H1 (cell line): ENCODE measurements around the gene AK5. TPM values are rescaled to one million over a fixed set of nuclear protein-coding genes. Genes with fewer than 3 reads are reported as not detected.

Source experiments
- CTCF ChIA-PET: fragments of 300-600 bp; sonication (Branson Sonifier 250); formaldehyde crosslinking; loops from one replicate; lab custom pipeline; 2021; ENCODE audit not compliant: partially characterized antibody; lab: Charles Lee
- POLR2A ChIA-PET: fragments of 300-600 bp; sonication (Branson Sonifier 250); formaldehyde crosslinking; loops from one replicate; lab custom pipeline; 2021; ENCODE audit warnings: inconsistent platforms; ENCODE audit not compliant: partially characterized antibody; lab: Charles Lee
- DNase-seq, 2 experiments: peaks; one replicate each; pipeline versions ENCODE4 v3.0.0 to v3.0.0-alpha.2; 2010 to 2022; ENCODE audit warnings: low spot score in 2 of 2, low read depth in 1 of 2, mixed read lengths in 1 of 2
- FAIRE-seq: peaks from 2 replicates; lab custom pipeline; 2011; peaks lifted over from hg19 to GRCh38; lab: Jason Lieb, UNC
- H2AFZ ChIP-seq: 2 replicates; pipeline ENCODE4 v1.8.1; 2012; ENCODE audit warnings: low read length, inconsistent platforms
- H2AK5ac ChIP-seq: 2 replicates; pipeline ENCODE4 v1.6.1; 2013; ENCODE audit warnings: low read depth, low read length
- H2BK120ac ChIP-seq: replicated peaks from 2 replicates; pipeline ENCODE3; 2013; ENCODE audit warnings: low read depth, low read length, inconsistent platforms
- H2BK12ac ChIP-seq: 2 replicates; pipeline ENCODE4 v1.6.1; 2013; ENCODE audit warnings: low read depth, low read length
- H2BK15ac ChIP-seq: 2 replicates; pipeline ENCODE4 v1.6.1; 2013; ENCODE audit warnings: low read length
- H2BK20ac ChIP-seq: 2 replicates; pipeline ENCODE4 v1.6.1; 2013; ENCODE audit warnings: low read length
- H2BK5ac ChIP-seq: 2 replicates; pipeline ENCODE4 v1.6.1; 2013; ENCODE audit warnings: low read depth, low read length
- H3K14ac ChIP-seq: 2 replicates; pipeline ENCODE4 v1.6.1; 2013; ENCODE audit warnings: inconsistent platforms; ENCODE audit not compliant: insufficient read length
- H3K18ac ChIP-seq: 2 replicates; pipeline ENCODE4 v1.6.1; 2013; ENCODE audit warnings: low read length; ENCODE audit errors: extremely low read depth
- H3K23ac ChIP-seq: 2 replicates; pipeline ENCODE4 v1.6.1; 2013; ENCODE audit warnings: inconsistent platforms; ENCODE audit not compliant: insufficient read length
- H3K23me2 ChIP-seq: 2 replicates; pipeline ENCODE4 v1.6.1; 2013; ENCODE audit warnings: low read depth, low read length
- H3K27ac ChIP-seq: 2 replicates; pipeline ENCODE4 v1.6.1; 2011; ENCODE audit warnings: low read depth, low read length, inconsistent platforms
- H3K27me3 ChIP-seq, 4 experiments: replicated peaks in 1 of 4; 1 replicate in 1 of 4; 2 replicates in 3 of 4; pipeline versions ENCODE4 v1.6.1 to v1.8.1; 2011 to 2013; ENCODE audit warnings: low read length in 3 of 4, mild to moderate bottlenecking in 3 of 4, inconsistent platforms in 2 of 4, mixed read lengths in 2 of 4, moderate library complexity in 1 of 4; ENCODE audit not compliant: control insufficient read depth in 3 of 4, insufficient read depth in 3 of 4; ENCODE audit errors: extremely low read depth in 1 of 4
- H3K36me3 ChIP-seq, 4 experiments: 2 replicates each; pipeline versions ENCODE4 v1.6.1 to v1.8.1; 2011 to 2013; ENCODE audit warnings: mild to moderate bottlenecking in 4 of 4, low read length in 3 of 4, moderate library complexity in 2 of 4, control low read depth in 1 of 4, inconsistent platforms in 1 of 4; ENCODE audit not compliant: insufficient read depth in 4 of 4, control insufficient read depth in 2 of 4
- H3K4ac ChIP-seq: replicated peaks from 2 replicates; pipeline ENCODE3; 2013; ENCODE audit warnings: low read length, low read depth, mixed read lengths, inconsistent platforms; ENCODE audit not compliant: insufficient read length
- H3K4me1 ChIP-seq, 4 experiments: replicated peaks in 1 of 4; 1 replicate in 1 of 4; 2 replicates in 3 of 4; pipeline versions ENCODE4 v1.6.1 to v1.8.1; 2011 to 2013; ENCODE audit warnings: low read length in 3 of 4, inconsistent platforms in 2 of 4, mixed read lengths in 1 of 4; ENCODE audit not compliant: insufficient read depth in 4 of 4, control insufficient read depth in 3 of 4
- H3K4me2 ChIP-seq, 2 experiments: 2 replicates each; pipeline versions ENCODE4 v1.6.1 to v1.8.1; 2011 to 2013; ENCODE audit warnings: low read depth in 2 of 2, low read length in 2 of 2, control low read depth in 1 of 2, inconsistent platforms in 1 of 2, mild to moderate bottlenecking in 1 of 2; ENCODE audit not compliant: insufficient read depth in 1 of 2
- H3K4me3 ChIP-seq, 4 experiments: fragments of 200-600, 300-600 bp in 1 of 4; sonication (generic), shearing (Covaris generic), sonication (Bioruptor Twin) in 1 of 4; 2 replicates each; pipeline versions ENCODE4 v1.5.1 to v1.8.1; 2011 to 2016; ENCODE audit warnings: low read length in 4 of 4, low read depth in 3 of 4, control low read depth in 2 of 4, inconsistent platforms in 2 of 4, mild to moderate bottlenecking in 2 of 4, mixed read lengths in 1 of 4, moderate library complexity in 1 of 4; ENCODE audit not compliant: insufficient read depth in 2 of 4; ENCODE audit errors: extremely low read depth in 1 of 4
- H3K56ac ChIP-seq: replicated peaks from 2 replicates; pipeline ENCODE3; 2013; ENCODE audit warnings: low read depth, mild to moderate bottlenecking, mixed read lengths, low read length, inconsistent platforms; ENCODE audit not compliant: insufficient read length
- H3K79me1 ChIP-seq: 2 replicates; pipeline ENCODE4 v1.6.1; 2013; ENCODE audit warnings: low read depth, low read length, control low read depth
- H3K79me2 ChIP-seq, 2 experiments: 2 replicates each; pipeline versions ENCODE4 v1.6.1 to v1.8.1; 2012 to 2013; ENCODE audit warnings: low read length in 2 of 2, mild to moderate bottlenecking in 2 of 2, inconsistent platforms in 1 of 2; ENCODE audit not compliant: insufficient read depth in 2 of 2, control insufficient read depth in 1 of 2
- H3K9ac ChIP-seq, 4 experiments: replicated peaks in 1 of 4; 1 replicate in 1 of 4; 2 replicates in 3 of 4; pipeline versions ENCODE4 v1.6.1 to v1.8.1; 2011 to 2013; ENCODE audit warnings: low read depth in 3 of 4, low read length in 3 of 4, control low read depth in 2 of 4, mild to moderate bottlenecking in 2 of 4, moderate library complexity in 2 of 4, inconsistent platforms in 1 of 4; ENCODE audit errors: extremely low read depth in 1 of 4
- H3K9me3 ChIP-seq, 2 experiments: 2 replicates each; pipeline versions ENCODE4 v1.6.1 to v1.8.1; 2012 to 2013; ENCODE audit warnings: mild to moderate bottlenecking in 2 of 2, moderate library complexity in 2 of 2, control low read depth in 1 of 2, inconsistent platforms in 1 of 2, low read depth in 1 of 2, low read length in 1 of 2, mixed read lengths in 1 of 2; ENCODE audit not compliant: insufficient read depth in 2 of 2
- H4K20me1 ChIP-seq, 2 experiments: replicated peaks in 1 of 2; 2 replicates each; pipeline versions ENCODE3 to v1.8.1; 2011 to 2013; ENCODE audit warnings: inconsistent platforms in 2 of 2, low read length in 2 of 2, mild to moderate bottlenecking in 1 of 2; ENCODE audit not compliant: insufficient read depth in 2 of 2, control insufficient read depth in 1 of 2
- H4K5ac ChIP-seq: 2 replicates; pipeline ENCODE4 v1.6.1; 2013; ENCODE audit warnings: low read length, low read depth, mixed read lengths, inconsistent platforms; ENCODE audit not compliant: insufficient read length
- H4K8ac ChIP-seq: 2 replicates; pipeline ENCODE4 v1.8.0; 2013; ENCODE audit warnings: mild to moderate bottlenecking, moderate library complexity, low read length, inconsistent platforms; ENCODE audit not compliant: insufficient read depth; ENCODE audit errors: extremely low read depth
- H4K91ac ChIP-seq: replicated peaks from 2 replicates; pipeline ENCODE3; 2013; ENCODE audit warnings: low read length, mixed read lengths, inconsistent platforms; ENCODE audit not compliant: insufficient read length
- EGR1 ChIP-seq: IDR thresholded peaks from 2 replicates; pipeline ENCODE4 v1.6.1; 2011; ENCODE audit warnings: low read depth, low read length, borderline replicate concordance
- POLR2A ChIP-seq, 2 experiments: IDR thresholded peaks; 1 replicate in 1 of 2; 2 replicates in 1 of 2; pipeline ENCODE4 v1.6.1; 2011; ENCODE audit warnings: low read depth in 2 of 2, low read length in 2 of 2, mild to moderate bottlenecking in 2 of 2; ENCODE audit errors: control extremely low read depth in 1 of 2
- RXRA ChIP-seq: IDR thresholded peaks from 2 replicates; pipeline ENCODE4 v1.6.1; 2011; ENCODE audit warnings: low read depth, mild to moderate bottlenecking, low read length, moderate library complexity; ENCODE audit not compliant: insufficient read depth
- TAF7 ChIP-seq: optimal IDR thresholded peaks from 2 replicates; pipeline ENCODE3; 2011; ENCODE audit warnings: low read depth, mild to moderate bottlenecking, inconsistent platforms, low read length, moderate library complexity, borderline replicate concordance
- TEAD4 ChIP-seq: IDR thresholded peaks from 2 replicates; pipeline ENCODE4 v1.6.1; 2012; ENCODE audit warnings: low read depth, low read length, inconsistent platforms, mixed read lengths
- WGBS, 2 experiments: shearing (Covaris generic) in 1 of 2; methylation state at CpG; one replicate each; pipeline versions ENCODE4 v1.1.6 to v1.1.7; 2013 to 2015; ENCODE audit warnings: low lambda C conversion rate in 2 of 2, mixed read lengths in 2 of 2, inconsistent platforms in 1 of 2, low coverage in 1 of 2, missing lambda C conversion rate in 1 of 2; ENCODE audit not compliant: insufficient replicate concordance in 2 of 2, insufficient coverage in 1 of 2, insufficient read length in 1 of 2; ENCODE audit errors: extremely low coverage in 1 of 2, missing lambda C conversion rate in 1 of 2; 5-methylcytosine and 5-hydroxymethylcytosine counted together
- polyA plus RNA-seq, 7 experiments: library from polyadenylated mRNA; depleted of rRNA in 3 of 7; stranded (reverse) in 5 of 7; unstranded in 2 of 7; fragments of >200 nt in 5 of 7; fragments of 200-250 nt in 2 of 7; gene quantifications; 1 replicate in 5 of 7; 2 replicates in 1 of 7; 4 replicates in 1 of 7; pipeline versions ENCODE4 v1.2.1 to v1.2.3, GENCODE V29; 2011 to 2013; ENCODE audit warnings: missing spikeins in 2 of 7, mixed read lengths in 2 of 7
- total RNA-seq: library from RNA; stranded (reverse); fragmentation: NEBNext Ultra II Directional; extraction: Animal tissue kit (Norgen Biotek cat#: 25700); gene quantifications from 2 replicates; pipeline ENCODE4 v1.2.1, GENCODE V29; 2021
- TF ChIP-seq, protein P1 (sequence below), 3 experiments: IDR thresholded peaks; 1 replicate in 2 of 3; 2 replicates in 1 of 3; pipeline versions ENCODE4 v1.5.1 to v1.6.1; 2011; ENCODE audit warnings: low read length in 3 of 3, mild to moderate bottlenecking in 3 of 3, inconsistent platforms in 2 of 3, low read depth in 1 of 3, moderate library complexity in 1 of 3; ENCODE audit not compliant: insufficient read depth in 1 of 3; ENCODE audit errors: control extremely low read depth in 1 of 3

Gene AK5
- total and polyA plus RNA-seq, 2 of the 8 experiments (the other 6 are each of a cell fraction or from before 2014, with no cell fraction given): 2.0 to 7.1 TPM

GRCh38 chr1:77234096-77234495 lies 47.7 kb upstream of the AK5 start:
- Histone ChIP-seq H2AFZ (no peak overlapping the region), H3K23ac (no peak overlapping the region), H4K20me1 (no peaks in the 10 kb centered on the region), H3K79me1 (no peaks in the 10 kb centered on the region), H2BK20ac (no peak overlapping the region), H3K4ac (no peak overlapping the region), H3K18ac (no peak overlapping the region), H2AK5ac (no peak overlapping the region), H4K8ac (no peak overlapping the region), H3K79me2 (no peaks in the 10 kb centered on the region), H3K4me2 (no peak overlapping the region), H3K56ac (no peak overlapping the region), H4K91ac (no peak overlapping the region), H3K4me3 (no peak overlapping the region), H4K5ac (no peak overlapping the region), H3K4me1 (no peaks in the 10 kb centered on the region), H3K23me2 (no peaks in the 10 kb centered on the region), H3K9me3 (no peaks in the 10 kb centered on the region; a peak in 1 of 4 replicates), H2BK12ac (no peak overlapping the region), H3K27me3 (no peaks in the 10 kb centered on the region), H2BK5ac (no peak overlapping the region), H2BK15ac (no peak overlapping the region), H3K9ac (no peak overlapping the region), H2BK120ac (no peak overlapping the region), H3K36me3 (no peaks in the 10 kb centered on the region), H3K27ac (no peak overlapping the region), H3K14ac (no peak overlapping the region)
- DNase-seq (no peak), FAIRE-seq (no peak)
- WGBS, 2 experiments: 88% methylated on average over 1 of the region's 1 CpG; no CpG with 5 or more reads in 1 of the 2 experiments
- TF ChIP-seq RXRA (no peak), TAF7 (no peak), TEAD4 (peak; percentile 59; the same call in 1 of the 2 replicates), POLR2A (IDR thresholded peaks at IDR 0.05; ENCODE audit: control extremely low read depth in 1 of 2, low read depth in 2 of 2, low read length in 2 of 2) (no peak), EGR1 (no peak)
- TF ChIP-seq, protein P1, sequence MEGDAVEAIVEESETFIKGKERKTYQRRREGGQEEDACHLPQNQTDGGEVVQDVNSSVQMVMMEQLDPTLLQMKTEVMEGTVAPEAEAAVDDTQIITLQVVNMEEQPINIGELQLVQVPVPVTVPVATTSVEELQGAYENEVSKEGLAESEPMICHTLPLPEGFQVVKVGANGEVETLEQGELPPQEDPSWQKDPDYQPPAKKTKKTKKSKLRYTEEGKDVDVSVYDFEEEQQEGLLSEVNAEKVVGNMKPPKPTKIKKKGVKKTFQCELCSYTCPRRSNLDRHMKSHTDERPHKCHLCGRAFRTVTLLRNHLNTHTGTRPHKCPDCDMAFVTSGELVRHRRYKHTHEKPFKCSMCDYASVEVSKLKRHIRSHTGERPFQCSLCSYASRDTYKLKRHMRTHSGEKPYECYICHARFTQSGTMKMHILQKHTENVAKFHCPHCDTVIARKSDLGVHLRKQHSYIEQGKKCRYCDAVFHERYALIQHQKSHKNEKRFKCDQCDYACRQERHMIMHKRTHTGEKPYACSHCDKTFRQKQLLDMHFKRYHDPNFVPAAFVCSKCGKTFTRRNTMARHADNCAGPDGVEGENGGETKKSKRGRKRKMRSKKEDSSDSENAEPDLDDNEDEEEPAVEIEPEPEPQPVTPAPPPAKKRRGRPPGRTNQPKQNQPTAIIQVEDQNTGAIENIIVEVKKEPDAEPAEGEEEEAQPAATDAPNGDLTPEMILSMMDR (IDR thresholded peaks at IDR 0.05; ENCODE audit: control extremely low read depth in 1 of 3, insufficient read depth in 1 of 3, low read depth in 1 of 3, low read length in 3 of 3): no peak
- ChIA-PET POLR2A (no interaction called here), CTCF (no interaction called here)
